NCI-H82 treated with DMSO at 0.1 percent for 48 hours (cell line): ENCODE results near the gene ITGBL1.

Source experiments
- DNase-seq: peaks from one replicate; lab custom pipeline; 2025; ENCODE audit not compliant: unreplicated experiment; lab: John Stamatoyannopoulos, UW

Gene ITGBL1

GRCh38 chr13:101695870-101696516 lies 243.5 kb downstream of the ITGBL1 start:
- no peak for DNase-seq

DNA sequence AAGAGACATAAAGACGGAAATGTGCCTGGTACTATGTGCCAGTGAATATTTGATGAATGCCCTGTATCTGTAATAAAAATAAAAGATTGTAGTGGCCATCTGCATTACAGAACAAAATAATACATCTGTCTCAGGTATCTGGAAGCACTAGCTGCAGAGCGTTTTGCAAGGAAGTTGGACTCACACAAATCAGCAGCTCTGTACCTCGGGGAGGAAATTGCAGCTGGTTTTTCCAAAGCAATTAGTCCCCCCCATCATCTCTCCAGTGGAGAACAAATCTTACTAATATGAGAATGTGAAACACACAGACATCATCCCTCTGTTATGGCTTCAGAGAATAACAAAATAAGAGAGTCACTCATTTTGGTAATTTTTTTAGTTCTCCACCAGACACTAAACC lies 245.3 kb downstream of the ITGBL1 start:
- DNase-seq, result no peak

- no peak for DNase-seq
Observed at GRCh38 chr13:101698400-101698799, 245.9 kb downstream of the ITGBL1 start.

DNA sequence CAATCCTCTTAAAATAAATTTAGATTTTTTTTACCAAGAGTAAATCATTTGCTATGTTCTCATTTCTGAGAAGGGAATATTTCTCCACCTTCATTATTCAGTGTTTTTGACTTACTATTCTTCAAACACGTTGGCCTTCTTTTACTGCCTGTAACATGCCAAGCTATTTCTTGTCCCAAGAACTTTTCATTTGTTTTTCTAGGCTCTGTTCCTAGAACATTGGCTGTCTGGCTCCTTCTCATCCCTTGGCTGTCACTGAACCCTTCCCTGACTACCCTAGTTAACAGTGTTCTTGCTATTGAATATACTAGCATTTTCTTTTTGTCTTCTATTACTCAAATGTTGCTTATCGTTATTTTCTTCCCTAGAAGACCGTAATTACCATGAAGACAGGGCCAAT lies 248.1 kb downstream of the ITGBL1 start:
- DNase-seq, result no peak

DNA sequence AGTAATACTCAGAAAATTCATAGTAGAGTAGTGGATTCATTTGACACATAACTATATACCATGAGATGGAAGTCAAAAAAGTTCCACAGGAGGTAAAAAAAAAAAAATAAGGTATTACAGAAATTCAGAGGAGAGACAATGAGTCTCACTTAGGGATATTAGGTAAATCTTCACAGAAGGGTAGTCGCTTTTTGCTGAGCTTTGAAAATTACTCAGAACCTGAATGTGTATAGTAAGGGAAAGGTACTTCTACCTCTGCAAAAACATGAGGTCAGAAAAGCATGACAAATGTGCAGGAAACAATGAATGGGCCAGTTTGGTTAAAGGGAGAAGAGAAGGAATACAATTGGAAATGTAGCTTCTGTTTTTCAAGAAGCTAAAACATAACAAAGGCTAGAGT lies 250.6 kb downstream of the ITGBL1 start:
- no peak for DNase-seq

DNA sequence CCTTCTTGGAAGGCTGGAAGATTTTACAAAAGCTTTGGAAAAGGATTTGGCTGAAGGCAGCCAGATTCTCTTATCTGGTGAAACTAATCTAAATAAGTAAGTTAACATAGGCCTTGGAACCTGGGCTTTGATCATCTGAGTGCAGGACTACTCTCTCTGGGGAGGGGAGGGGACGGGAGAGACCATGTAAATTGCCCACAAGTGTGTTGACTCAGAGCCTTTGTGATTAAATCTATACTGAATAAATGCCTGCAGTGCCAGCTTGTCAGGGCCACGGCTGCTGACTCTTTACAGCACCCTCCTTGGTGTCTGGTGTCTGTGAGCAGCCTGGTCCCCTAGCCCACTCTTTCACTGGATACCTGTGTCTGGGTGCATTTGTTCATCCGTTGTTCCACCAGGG lies 251.4 kb downstream of the ITGBL1 start:
- DNase-seq, result no peak

- DNase-seq, result no peak
Observed at GRCh38 chr13:101706651-101707050, 254.2 kb downstream of the ITGBL1 start.

DNA sequence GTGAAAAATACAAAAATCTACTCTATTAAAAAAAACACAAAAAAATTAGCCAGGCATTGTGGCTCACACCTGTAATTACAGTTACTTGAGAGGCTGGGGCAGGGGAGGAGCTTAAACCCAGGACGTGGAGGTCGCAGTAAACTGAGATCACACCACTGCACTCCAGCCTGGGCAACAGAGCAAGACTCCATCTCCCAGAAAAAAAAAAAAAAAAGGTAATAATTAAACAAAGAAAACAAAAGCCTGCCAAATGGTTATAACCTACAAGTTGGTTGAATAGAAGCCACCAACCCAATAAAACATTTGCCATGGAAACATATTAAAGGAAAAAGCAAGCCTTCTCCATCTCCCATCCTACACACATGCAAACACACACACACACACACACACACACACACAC lies 255.2 kb downstream of the ITGBL1 start:
- DNase-seq, result no peak

DNA sequence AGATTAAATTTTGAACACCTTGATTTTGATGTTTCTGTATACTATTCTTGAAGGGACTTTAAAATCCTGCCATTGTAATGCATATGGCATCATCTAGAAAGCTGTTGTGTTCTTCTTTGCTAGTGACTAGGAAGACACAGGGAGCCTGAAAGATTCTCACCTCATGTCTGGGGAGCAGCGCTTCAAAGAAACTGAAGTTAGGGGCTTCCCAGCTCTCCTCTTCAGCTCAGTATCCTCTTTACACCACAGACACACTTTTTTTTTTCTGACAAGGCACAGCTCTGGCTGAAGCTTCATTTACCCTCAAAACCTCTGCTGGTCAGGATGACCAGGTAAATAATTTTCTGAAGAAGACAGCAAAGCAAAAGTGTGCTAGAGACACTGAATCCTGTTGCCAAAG lies 255.6 kb downstream of the ITGBL1 start:
- DNase-seq, result no peak

DNA sequence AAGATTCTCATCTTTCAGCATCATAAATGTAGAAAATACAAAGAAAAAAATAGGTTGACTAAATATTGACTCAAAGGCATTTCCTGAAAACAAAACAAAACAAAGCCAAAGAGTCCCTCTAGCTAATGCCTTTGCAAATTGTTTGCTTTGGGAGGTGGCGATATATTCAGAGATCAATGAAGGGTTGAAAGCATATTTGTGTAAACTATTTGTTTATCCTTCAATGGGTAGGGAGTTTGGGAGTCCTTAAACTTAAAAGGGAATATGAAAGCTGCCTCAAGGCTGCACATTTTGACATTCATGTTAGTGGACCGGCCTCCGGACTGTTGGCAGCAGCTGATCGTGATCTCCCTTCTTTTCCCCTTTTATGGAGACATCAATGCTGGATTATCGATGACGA lies 257.5 kb downstream of the ITGBL1 start:
- DNase-seq, result no peak

DNA sequence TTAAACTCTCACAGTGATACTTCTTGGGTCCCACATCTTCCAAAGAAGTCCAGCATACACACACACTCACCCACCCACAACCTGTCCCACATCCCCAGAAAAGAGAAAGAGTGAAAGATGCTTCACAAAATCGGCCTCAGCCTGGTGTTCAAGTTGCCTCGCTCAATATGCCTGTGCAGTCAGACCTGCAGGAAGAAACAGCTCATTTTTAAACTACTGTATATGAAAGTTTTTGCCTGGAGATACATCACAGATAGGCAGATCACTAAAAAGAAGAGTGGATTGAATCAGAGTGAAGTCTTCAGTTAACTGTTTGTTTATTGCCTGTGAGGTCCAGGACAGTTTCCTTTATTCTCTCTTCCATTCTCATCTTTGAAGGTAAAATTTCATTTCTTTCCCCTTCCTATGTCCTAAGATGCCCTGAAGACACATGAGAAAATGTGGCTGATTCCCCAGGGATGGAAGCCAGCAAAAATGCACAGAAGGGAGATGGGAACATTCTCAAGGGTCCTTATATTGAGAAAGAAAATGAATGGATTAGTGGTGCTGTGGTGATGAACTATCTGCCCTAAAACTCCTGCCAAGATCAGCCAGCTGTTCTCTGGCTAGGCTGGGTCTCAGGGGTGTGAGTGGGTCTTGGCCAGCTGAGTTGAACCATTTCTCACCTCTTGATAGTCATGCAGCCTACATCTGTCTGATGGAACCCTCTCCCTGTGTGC lies 259.0 kb downstream of the ITGBL1 start:
- DNase-seq, result no peak

DNA sequence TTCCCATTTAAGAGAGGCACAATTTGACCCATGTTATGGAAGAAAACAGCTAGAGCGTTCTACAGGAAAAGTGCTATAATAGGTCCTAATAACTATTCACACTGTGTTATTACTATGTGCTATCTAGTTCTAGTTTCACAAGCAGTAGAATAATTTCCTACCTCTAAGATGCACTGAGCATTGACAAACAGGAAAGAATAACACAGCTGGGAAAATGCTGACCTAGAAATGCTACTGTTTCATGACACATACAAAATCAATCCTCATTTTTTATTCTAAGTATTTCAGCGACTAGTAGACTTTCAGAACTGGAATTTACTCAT lies 259.5 kb downstream of the ITGBL1 start:
- no peak for DNase-seq

GRCh38 chr13:101714195-101714594 lies 261.7 kb downstream of the ITGBL1 start:
- DNase-seq, result no peak

GRCh38 chr13:101717353-101717752 lies 264.9 kb downstream of the ITGBL1 start:
- DNase-seq, result no peak

GRCh38 chr13:101718496-101718895 lies 266.0 kb downstream of the ITGBL1 start:
- no peak for DNase-seq

- DNase-seq, result no peak
Observed at GRCh38 chr13:101726681-101727080, 274.2 kb downstream of the ITGBL1 start.

DNA sequence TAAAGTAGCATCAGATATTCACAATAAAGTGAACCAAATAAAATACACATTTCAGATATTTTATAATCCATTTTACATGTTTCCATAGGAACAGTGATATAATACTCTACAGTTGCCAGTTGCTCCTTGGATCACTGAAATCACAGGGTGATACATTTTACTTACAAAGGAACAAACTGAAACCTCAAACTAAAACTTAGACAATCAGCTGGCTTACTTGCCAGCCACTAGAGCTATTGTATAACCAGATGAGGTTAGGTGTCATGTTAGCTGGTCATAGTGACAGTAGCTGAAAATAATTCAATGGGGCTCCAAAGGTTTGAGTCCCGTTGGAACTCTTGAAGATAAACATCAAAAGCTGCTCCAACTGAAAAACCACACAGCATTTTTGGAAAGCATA lies 274.6 kb downstream of the ITGBL1 start:
- no peak for DNase-seq

DNA sequence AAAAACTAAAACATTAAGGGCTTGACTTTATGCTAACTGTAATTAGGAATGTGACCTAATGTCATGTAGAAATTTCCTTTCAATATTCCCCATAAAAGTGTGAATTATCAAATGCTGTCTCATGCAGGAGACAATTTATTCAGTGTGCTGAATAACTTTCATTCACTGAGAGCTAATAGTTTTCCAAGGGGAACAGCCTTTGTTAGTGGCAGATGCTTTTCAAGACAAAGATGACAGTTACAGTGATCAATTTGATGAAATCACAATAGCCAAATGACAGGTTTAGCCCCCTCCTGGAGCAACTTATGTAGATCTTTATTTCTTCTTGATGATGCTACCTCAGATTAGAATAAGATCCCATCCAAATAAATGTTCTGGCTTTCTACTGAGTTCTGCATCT lies 275.5 kb downstream of the ITGBL1 start:
- DNase-seq, result no peak

GRCh38 chr13:101728615-101729014 lies 276.1 kb downstream of the ITGBL1 start:
- DNase-seq, result no peak

- DNase-seq, result no peak
Observed at GRCh38 chr13:101730420-101731000, 278.0 kb downstream of the ITGBL1 start.

DNA sequence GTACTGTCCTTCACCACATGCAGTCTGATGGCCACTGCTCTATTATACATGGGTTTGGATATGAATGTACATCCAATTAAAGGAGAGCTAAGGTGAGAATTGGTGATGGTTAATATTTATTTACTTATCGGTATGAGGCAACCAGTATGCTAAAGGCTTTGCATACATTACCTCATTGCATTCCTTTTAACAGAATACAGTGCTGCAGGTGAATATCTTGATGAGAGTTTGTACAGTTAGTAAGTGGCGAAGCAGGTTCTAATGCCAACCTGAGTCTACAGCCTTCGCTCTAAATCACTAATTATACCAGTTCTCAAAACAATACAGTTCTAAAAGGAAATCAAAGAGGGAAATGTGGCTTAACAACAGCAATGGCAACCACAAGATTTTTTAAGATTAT lies 284.1 kb downstream of the ITGBL1 start:
- no peak for DNase-seq

DNA sequence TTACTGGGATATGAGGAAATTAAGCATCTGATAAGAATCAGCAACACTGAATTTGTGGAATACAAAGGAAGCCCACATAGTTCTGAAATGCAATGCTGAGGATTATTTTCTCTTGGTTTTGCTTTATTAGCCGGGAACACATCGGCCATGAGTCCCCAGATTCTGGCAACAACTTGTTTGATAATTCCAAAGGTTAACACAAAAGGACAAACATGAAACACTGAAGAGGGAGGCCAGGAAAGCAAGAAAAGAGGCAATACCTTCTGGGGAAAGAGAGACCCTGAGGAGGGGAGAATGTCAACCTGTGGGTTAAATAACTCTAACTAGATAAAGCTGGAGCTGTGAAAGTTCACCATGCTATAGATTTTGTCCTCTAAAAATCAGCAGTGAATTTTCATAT lies 285.9 kb downstream of the ITGBL1 start:
- no peak for DNase-seq
